GM12878 (cell line): Measurements from ENCODE around the gene SRP54. TPM values are rescaled to one million over a fixed set of nuclear protein-coding genes. Genes with fewer than 3 reads are reported as not detected.

Experiments used
- ATAC-seq: fragments of 200-7000 bp; cut with Tn5 transposase; 3 replicates; pipeline ENCODE4 v1.9.1; 2020; ENCODE audit warnings: mild to moderate bottlenecking, moderate library complexity
- BruUV-seq: library from RNA; stranded (reverse); fragments of 400-500 nt; replicated peaks from 2 replicates; lab custom pipeline; 2021; lab: Mats Ljungman, UMichigan
- CTCF ChIA-PET: fragments of 300-600 bp; sonication (Branson Sonifier 250); formaldehyde crosslinking; extraction: SDS; loops from one replicate; lab custom pipeline; 2021; ENCODE audit warnings: inconsistent platforms; lab: Yijun Ruan, JAX
- POLR2A ChIA-PET: fragments of 350-600 bp; formaldehyde crosslinking; extraction: SDS; loops from one replicate; lab custom pipeline; 2021; ENCODE audit warnings: inconsistent platforms; lab: Charles Lee
- RAD21 ChIA-PET: fragments of 300-600 bp; sonication (Branson Sonifier 250); formaldehyde crosslinking; loops from one replicate; lab custom pipeline; 2023; ENCODE audit warnings: antibody characterized with exemption; ENCODE audit not compliant: unreplicated experiment; lab: Charles Lee
- SMC1A ChIA-PET: fragments of 300-600 bp; sonication (Branson Sonifier 250); formaldehyde crosslinking; loops from one replicate; lab custom pipeline; 2023; ENCODE audit not compliant: unreplicated experiment, uncharacterized antibody; lab: Charles Lee
- DNase-seq: peaks from one replicate; pipeline ENCODE4 v3.0.0-alpha.2; 2011; ENCODE audit warnings: low read depth, low spot score
- FAIRE-seq: peaks from 3 replicates; lab custom pipeline; 2011; peaks lifted over from hg19 to GRCh38; lab: Jason Lieb, UNC
- H2AFZ ChIP-seq: 2 replicates; pipeline ENCODE4 v1.6.0; 2011; ENCODE audit warnings: low read depth, low read length, control low read depth; ENCODE audit not compliant: control insufficient read depth
- H3K27ac ChIP-seq: 2 replicates; pipeline ENCODE4 v1.5.1; 2011; ENCODE audit warnings: control low read depth; ENCODE audit not compliant: control insufficient read depth, insufficient read depth
- H3K27me3 ChIP-seq, 2 experiments: replicated peaks in 1 of 2; 2 replicates each; pipeline versions ENCODE4 v1.6.0 to v1.6.1; 2011; ENCODE audit warnings: low read length in 1 of 2; ENCODE audit not compliant: control insufficient read depth in 2 of 2, insufficient read depth in 2 of 2
- H3K36me3 ChIP-seq, 2 experiments: 2 replicates each; pipeline ENCODE4 v1.5.1; 2011; ENCODE audit warnings: low read length in 1 of 2; ENCODE audit not compliant: control insufficient read depth in 2 of 2, insufficient read depth in 2 of 2
- H3K4me1 ChIP-seq: 2 replicates; pipeline ENCODE4 v1.6.1; 2011; ENCODE audit warnings: mild to moderate bottlenecking, low read length, moderate library complexity, mixed read lengths; ENCODE audit not compliant: control insufficient read depth, insufficient read depth
- H3K4me2 ChIP-seq: 2 replicates; pipeline ENCODE4 v1.6.0; 2011; ENCODE audit warnings: control low read depth; ENCODE audit not compliant: control insufficient read depth, insufficient read depth
- H3K4me3 ChIP-seq: fragments of 200-600 bp; sonication (generic); 2 replicates; pipeline ENCODE4 v1.5.1; 2016
- H3K79me2 ChIP-seq: 2 replicates; pipeline ENCODE4 v1.6.0; 2011; ENCODE audit warnings: low read length; ENCODE audit not compliant: control insufficient read depth, insufficient read depth
- H3K9ac ChIP-seq: 2 replicates; pipeline ENCODE4 v1.8.0; 2011; ENCODE audit warnings: low read length, control low read depth, mixed read lengths; ENCODE audit not compliant: control insufficient read depth, insufficient read depth
- H3K9me3 ChIP-seq: replicated peaks from 3 replicates; pipeline ENCODE4 v1.5.1; 2011; ENCODE audit warnings: mild to moderate bottlenecking, low read length; ENCODE audit not compliant: control insufficient read depth, insufficient read depth
- H4K20me1 ChIP-seq: 2 replicates; pipeline ENCODE4 v1.6.0; 2011; ENCODE audit not compliant: control insufficient read depth, insufficient read depth
- MAX ChIP-seq: IDR thresholded peaks from 2 replicates; pipeline ENCODE4 v1.6.1; 2012; ENCODE audit warnings: low read depth, low read length, improper control_type of control experiment
- NBN ChIP-seq: fragments of 450-650 bp; IDR thresholded peaks from 2 replicates; pipeline ENCODE4 v1.6.1; 2016
- NR2C2 ChIP-seq: IDR thresholded peaks from 2 replicates; pipeline ENCODE4 v1.6.1; 2011; ENCODE audit warnings: borderline replicate concordance, low read depth; ENCODE audit not compliant: control insufficient read depth, insufficient read length
- USF2 ChIP-seq: IDR thresholded peaks from 2 replicates; pipeline ENCODE4 v1.6.1; 2011; ENCODE audit warnings: low read depth, low read length, improper control_type of control experiment, borderline replicate concordance
- YBX1 ChIP-seq: fragments of 450-650 bp; IDR thresholded peaks from 2 replicates; pipeline ENCODE4 v1.6.1; 2016; ENCODE audit warnings: antibody characterized with exemption
- ZBTB11 ChIP-seq: fragments of 450-650 bp; formaldehyde crosslinking; IDR thresholded peaks from 2 replicates; pipeline ENCODE4 v1.5.0; 2022; ENCODE audit warnings: mild to moderate bottlenecking, missing genetic modification characterization
- WGBS: methylation state at CpG from one replicate; pipeline ENCODE4 v1.1.6; 2016; ENCODE audit warnings: low lambda C conversion rate; ENCODE audit not compliant: insufficient replicate concordance, insufficient coverage; ENCODE audit errors: missing lambda C conversion rate; 5-methylcytosine and 5-hydroxymethylcytosine counted together
- in situ Hi-C: fragments of 300-500 bp; cut with MboI; formaldehyde crosslinking; loops from 9 replicates; pipeline ENCODE4 v1.14.3; 2018; ENCODE audit warnings: mixed read lengths
- intact Hi-C: fragments of 100-400 bp; cut with micrococcal nuclease; formaldehyde crosslinking; loops from one replicate; pipeline ENCODE4 v1.14.2; 2022; ENCODE audit not compliant: unreplicated experiment
- polyA plus RNA-seq, 11 experiments: library from polyadenylated mRNA; depleted of rRNA in 4 of 11; unstranded in 6 of 11; stranded (reverse) in 5 of 11; fragments of >200 nt; fragmentation: Nextera tagmentation in 4 of 11; fragmentation: Illumina TruSeq in 1 of 11; extraction: Ambion mirVana in 4 of 11; extraction: Trizol in 1 of 11; gene quantifications; 1 replicate in 1 of 11; 2 replicates in 10 of 11; pipeline versions ENCODE4 v1.2.1 to v1.2.3, GENCODE V29; 2011 to 2016; ENCODE audit warnings: inconsistent platforms in 2 of 11, missing spikeins in 2 of 11, low read depth in 1 of 11
- total RNA-seq, 4 experiments: library from RNA; depleted of rRNA in 3 of 4; stranded (reverse); fragments of >200 nt in 3 of 4; fragmentation: Illumina TruSeq in 1 of 4; extraction: Trizol in 1 of 4; gene quantifications; 2 replicates each; pipeline versions ENCODE4 v1.2.1 to v1.2.3, GENCODE V29; 2013 to 2021

SRP54 gene
- total and polyA plus RNA-seq, 10 of the 15 experiments (the other 5 are each of a cell fraction or from before 2014, with no cell fraction given): 54.1 to 130 (median 72.3) TPM

- Histone ChIP-seq H3K4me1 (no peaks in the 10 kb centered on the region), H3K9ac (no peak overlapping the region), H3K4me2 (no peak overlapping the region), H3K27ac (no peak overlapping the region), H4K20me1 (no peaks in the 10 kb centered on the region), H3K79me2 (no peaks in the 10 kb centered on the region), H3K9me3 (no peaks in the 10 kb centered on the region), H3K4me3 (no peak overlapping the region), H3K36me3 (no peaks in the 10 kb centered on the region; a peak in 1 of 4 replicates), H3K27me3 (no peaks in the 10 kb centered on the region), H2AFZ (no peak overlapping the region)
- 94% methylated on average over 1 of the region's 1 CpG for WGBS
- in situ Hi-C loops (no loop called here), intact Hi-C loops (no loop called here)
- POLR2A ChIA-PET: interaction anchor here (0.6 kb wide), 1 partner anchor 16 kb away, joined by 5 read pairs; no protein-coding TSS in a partner anchor
- TF ChIP-seq USF2: no peak
- no peak for TF ChIP-seq YBX1
- TF ChIP-seq ZBTB11 (CRISPR knock-in tag): no peak
- no peak for TF ChIP-seq NBN
- TF ChIP-seq MAX: no peak
- no peak for TF ChIP-seq NR2C2
- RAD21 ChIA-PET: interaction anchor here (0.7 kb wide), 1 partner anchor 20 kb away, joined by 3 read pairs; no protein-coding TSS in a partner anchor
- ATAC-seq (no peak), DNase-seq (no peak), FAIRE-seq (no peak)
- no TSS peak for BruUV-seq
- SMC1A ChIA-PET: no interaction called here
- CTCF ChIA-PET: interaction anchor here (2.1 kb wide), 1 partner anchor 13 kb away, joined by 4 read pairs; no protein-coding TSS in a partner anchor
Observed at GRCh38 chr14:35073486-35073885, 90.7 kb downstream of the SRP54 start.
